GM21367 (cell line): ENCODE data around the gene IL22.
A peak's percentile ranks its signal among the peaks of the same experiment; 100 is the strongest.
"Not testable (repeated sequence)": the region's sequence is repeated elsewhere in the genome, so short reads cannot be mapped to it uniquely, and the experiment has no call there.

Experiments used
- ATAC-seq: cut with Tn5 transposase; IDR thresholded peaks from one replicate; pipeline ENCODE4 v1.9.1; 2021; ENCODE audit not compliant: unreplicated experiment

IL22 gene

DNA sequence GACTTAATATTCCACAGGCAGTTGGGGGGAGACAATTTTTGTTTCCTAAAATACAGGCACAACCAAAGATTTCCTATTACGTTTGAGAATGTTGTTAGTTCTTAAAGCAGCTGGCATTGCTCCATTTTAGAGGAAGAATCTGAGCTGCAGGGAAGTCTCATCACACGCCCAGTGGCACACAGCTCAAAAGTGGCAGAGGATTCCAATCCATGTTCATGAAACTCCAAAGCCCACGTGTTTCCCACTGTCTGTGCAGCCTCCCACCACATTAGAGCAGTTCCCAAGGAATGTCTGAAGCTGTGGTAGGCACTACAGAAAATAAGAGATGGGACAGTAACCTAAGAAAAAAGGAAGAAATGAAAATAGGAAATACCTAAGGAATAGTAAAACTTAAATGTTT is 21.7 kb downstream of the IL22 start:
- no peak for ATAC-seq

GRCh38 chr12:68231229-68231628 is 22.2 kb downstream of the IL22 start:
- no peak for ATAC-seq

GRCh38 chr12:68229956-68230355 is 23.4 kb downstream of the IL22 start:
- no peak for ATAC-seq

- no peak for ATAC-seq
Measured at GRCh38 chr12:68227356-68227755, 26.0 kb downstream of the IL22 start.

GRCh38 chr12:68225576-68226476 is 27.6 kb downstream of the IL22 start, which contains the start of gene IL26:
Gene IL26 (minus strand): TSS chr12:68225810. CDS start chr12:68225756, 54 bp downstream.
- no peak for ATAC-seq

DNA sequence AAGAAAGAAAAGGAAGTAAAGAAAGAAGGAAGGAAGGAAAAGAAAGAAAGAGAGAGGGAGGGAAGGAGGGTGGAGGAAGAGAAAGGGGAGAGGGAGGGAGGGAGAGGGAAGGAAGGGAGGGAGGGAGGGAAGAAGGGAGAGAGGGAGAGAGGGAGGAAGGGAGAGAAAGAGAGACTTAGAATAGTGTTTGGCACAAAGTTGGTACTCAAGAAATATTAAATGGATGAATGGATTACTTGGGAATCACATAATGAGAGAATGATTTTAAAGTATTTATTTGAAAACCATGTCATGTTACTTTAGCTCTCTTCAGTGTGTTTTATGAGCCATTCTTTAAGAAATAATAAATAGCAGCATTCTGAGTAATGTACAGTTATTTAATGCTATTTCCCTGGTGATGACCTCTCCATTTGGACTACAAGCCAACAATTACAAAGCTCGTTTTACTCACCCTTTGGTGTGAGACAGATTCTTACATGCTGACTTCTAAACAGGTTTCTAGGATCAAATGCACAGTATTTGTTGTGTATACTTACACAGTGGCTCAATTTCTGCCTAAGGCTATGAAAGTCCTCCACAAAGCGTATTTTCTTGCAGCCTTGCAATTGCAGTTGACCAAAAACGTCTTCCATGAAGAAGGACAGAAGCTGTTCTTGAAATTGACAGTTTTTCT is 28.7 kb downstream of the IL22 start:
- ATAC-seq: no peak

GRCh38 chr12:68223067-68223747 is 30.2 kb downstream of the IL22 start:
- ATAC-seq: peak; percentile 75

DNA sequence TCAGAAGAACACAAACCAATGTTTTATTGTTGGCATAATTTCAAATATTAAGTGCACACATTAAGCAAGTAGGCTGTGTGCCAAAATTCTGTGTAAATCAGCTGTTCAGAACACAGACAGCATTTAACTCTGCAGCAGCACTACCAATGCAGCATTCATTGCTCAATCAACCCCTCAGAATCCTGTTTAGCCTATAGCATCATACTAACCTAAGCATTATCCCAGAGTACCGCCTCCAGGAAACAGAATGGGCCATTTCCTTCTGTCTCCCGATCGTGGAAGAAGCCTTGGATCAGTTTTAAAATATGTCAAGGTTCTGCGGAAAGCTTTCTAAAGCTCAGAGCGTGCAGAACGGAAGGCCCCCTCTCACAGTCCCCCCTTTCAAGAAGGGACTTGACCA is 31.1 kb downstream of the IL22 start:
- no peak for ATAC-seq

DNA sequence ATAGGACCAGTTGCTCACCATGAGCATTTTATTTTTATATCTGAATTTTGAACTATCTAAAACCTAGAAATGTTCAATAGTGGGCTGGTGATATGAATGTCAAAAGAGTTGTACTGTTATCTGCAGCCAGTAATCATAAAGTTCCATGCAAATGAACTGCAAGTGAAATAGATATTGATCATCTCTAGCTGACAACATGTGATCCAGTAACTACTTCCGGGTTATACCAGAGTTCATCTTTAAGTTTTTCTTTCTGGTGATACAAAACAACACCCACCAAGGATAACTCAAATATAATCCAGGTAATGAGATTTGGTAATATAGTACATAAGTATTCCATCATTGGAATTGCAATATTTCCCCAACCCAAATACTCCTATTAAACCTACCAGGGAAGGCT is 31.9 kb downstream of the IL22 start:
- no peak for ATAC-seq

DNA sequence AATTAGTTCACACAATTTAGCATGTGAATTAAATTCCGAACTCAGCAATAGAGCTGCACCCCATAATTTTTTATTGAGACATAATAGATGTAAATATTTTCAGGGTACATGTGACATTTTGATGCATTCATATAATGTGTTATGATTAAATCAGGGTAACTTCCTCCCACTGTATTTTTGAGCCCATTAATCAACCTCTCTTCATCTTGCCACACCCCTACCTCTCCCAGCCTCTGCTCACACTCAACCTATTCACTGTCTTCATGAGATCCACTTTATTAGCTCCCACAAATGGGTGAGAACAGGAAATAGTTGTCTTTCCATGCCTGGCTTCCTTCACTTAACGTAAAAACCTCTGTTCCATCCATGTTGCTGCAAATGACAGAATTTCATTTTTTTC is 42.5 kb downstream of the IL22 start:
- ATAC-seq: no peak

GRCh38 chr12:68209048-68209728 is 44.2 kb downstream of the IL22 start:
- not testable (repeated sequence) for ATAC-seq

DNA sequence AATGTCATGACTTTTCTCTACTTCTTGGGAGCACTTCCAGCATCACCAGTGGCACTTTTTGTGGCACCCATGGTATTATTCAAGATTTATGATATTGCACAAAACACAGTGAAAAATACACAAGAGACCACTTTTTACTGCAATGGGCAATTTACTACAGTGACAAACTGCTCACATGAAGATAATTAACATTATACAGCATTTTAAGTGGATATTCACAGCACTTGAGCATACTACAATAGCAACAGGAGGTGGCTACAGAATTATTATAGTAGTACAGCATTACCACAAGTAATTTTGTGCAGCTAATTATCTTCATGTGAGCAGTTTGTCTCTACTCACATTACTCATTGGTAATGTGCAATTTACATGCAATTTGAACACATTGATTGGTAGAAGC is 46.1 kb downstream of the IL22 start:
- ATAC-seq: no peak

- ATAC-seq: no peak
Measured at GRCh38 chr12:68206446-68206845, 47.0 kb downstream of the IL22 start.

- no peak for ATAC-seq
Measured at GRCh38 chr12:68203460-68203875, 49.9 kb downstream of the IL22 start.

GRCh38 chr12:68200854-68201253 is 52.5 kb downstream of the IL22 start:
- no peak for ATAC-seq

GRCh38 chr12:68199127-68199526 is 54.3 kb downstream of the IL22 start:
- ATAC-seq: no peak

GRCh38 chr12:68198507-68199086 is 54.8 kb downstream of the IL22 start:
- ATAC-seq: no peak
